HepG2 (cell line): ENCODE data around the gene NR2C1. TPM values are rescaled to one million over a fixed set of nuclear protein-coding genes. Genes with fewer than 3 reads are reported as not detected.

Source experiments
- AFF4 ChIP-seq: sonication (generic); formaldehyde crosslinking; IDR thresholded peaks from 2 replicates; pipeline ENCODE4 v1.4.0; 2020; ENCODE audit warnings: missing genetic modification reagents
- E2F1 ChIP-seq: sonication (generic); formaldehyde crosslinking; IDR thresholded peaks from 2 replicates; pipeline ENCODE4 v1.5.0; 2020; ENCODE audit warnings: missing genetic modification reagents
- ETV5 ChIP-seq: IDR thresholded peaks from 2 replicates; pipeline ENCODE4 v1.6.1; 2018; ENCODE audit warnings: missing biosample characterization, missing genetic modification reagents, inconsistent platforms, borderline replicate concordance
- GATAD2A ChIP-seq: IDR thresholded peaks from 2 replicates; pipeline ENCODE4 v1.6.1; 2016
- HNF1A ChIP-seq, 2 experiments: sonication (generic) in 1 of 2; formaldehyde crosslinking in 1 of 2; IDR thresholded peaks; 2 replicates each; pipeline versions ENCODE4 v1.4.0 to v1.6.1; 2016 to 2020; ENCODE audit warnings: borderline replicate concordance in 1 of 2, low read depth in 1 of 2, mild to moderate bottlenecking in 1 of 2, missing genetic modification reagents in 1 of 2
- ZBED4 ChIP-seq: sonication (generic); formaldehyde crosslinking; IDR thresholded peaks from 2 replicates; pipeline ENCODE4 v1.4.0; 2020; ENCODE audit warnings: missing genetic modification reagents, borderline replicate concordance
- ZBTB20 ChIP-seq: sonication (generic); formaldehyde crosslinking; IDR thresholded peaks from 2 replicates; pipeline ENCODE4 v1.8.1; 2023; ENCODE audit warnings: missing genetic modification reagents, low read depth, mild to moderate bottlenecking, borderline replicate concordance
- ZNF569 ChIP-seq: sonication (generic); formaldehyde crosslinking; IDR thresholded peaks from 2 replicates; pipeline ENCODE4 v1.5.0; 2020; ENCODE audit warnings: mild to moderate bottlenecking, missing genetic modification reagents, moderate library complexity, borderline replicate concordance
- ZNF570 ChIP-seq: sonication (generic); formaldehyde crosslinking; IDR thresholded peaks from 2 replicates; pipeline ENCODE4 v1.4.0; 2020; ENCODE audit warnings: mild to moderate bottlenecking, missing genetic modification reagents, borderline replicate concordance
- ZNF652 ChIP-seq: IDR thresholded peaks from 2 replicates; pipeline ENCODE4 v1.6.1; 2016; ENCODE audit warnings: low read depth, borderline replicate concordance
- ZNF713 ChIP-seq: sonication (generic); formaldehyde crosslinking; IDR thresholded peaks from 2 replicates; pipeline ENCODE4 v1.4.0; 2020; ENCODE audit warnings: mild to moderate bottlenecking, missing genetic modification reagents
- polyA plus RNA-seq, 8 experiments: library from polyadenylated mRNA; depleted of rRNA in 3 of 8; stranded (reverse) in 7 of 8; unstranded in 1 of 8; fragments of >200 nt; fragmentation: Illumina TruSeq in 4 of 8; extraction: Trizol in 4 of 8; gene quantifications; 2 replicates each; pipeline versions ENCODE4 v1.2.1 to v1.2.3, GENCODE V29; 2011 to 2016; ENCODE audit warnings: low read depth in 4 of 8, missing spikeins in 1 of 8, mixed read lengths in 1 of 8; ENCODE audit not compliant: insufficient read depth in 1 of 8
- total RNA-seq, 5 experiments: library from RNA; depleted of rRNA; stranded (reverse); fragments of >200 nt; fragmentation: Illumina TruSeq; extraction: Trizol; gene quantifications; 2 replicates each; pipeline ENCODE4 v1.2.3, GENCODE V29; 2016; ENCODE audit warnings: low read depth in 1 of 5

Gene NR2C1
- total and polyA plus RNA-seq, 2 of the 13 experiments (the other 11 are each of a cell fraction or from before 2014, with no cell fraction given): 38.0 to 70.8 TPM

GRCh38 chr12:95118138-95118787 lies 44.8 kb upstream of the NR2C1 start (continued):
- TF ChIP-seq AFF4 (CRISPR knock-in tag) (no peak), ZBED4 (CRISPR knock-in tag) (no peak), ZNF569 (CRISPR knock-in tag) (no peak), ZNF652 (CRISPR knock-in tag) (no peak), ETV5 (CRISPR knock-in tag) (peak; percentile 52; the same call in 1 of the 2 replicates), ZBTB20 (CRISPR knock-in tag) (no peak), GATAD2A (peak; percentile 53), HNF1A (IDR thresholded peaks at IDR 0.05; ENCODE audit: low read depth) (peak; percentile 63), HNF1A (CRISPR knock-in tag; IDR thresholded peaks at IDR 0.05; ENCODE audit: borderline replicate concordance) (no peak), ZNF570 (CRISPR knock-in tag) (no peak), E2F1 (CRISPR knock-in tag) (no peak), ZNF713 (CRISPR knock-in tag) (no peak)
